ENCODE results near the gene ANO6.

Gene ANO6

DNA sequence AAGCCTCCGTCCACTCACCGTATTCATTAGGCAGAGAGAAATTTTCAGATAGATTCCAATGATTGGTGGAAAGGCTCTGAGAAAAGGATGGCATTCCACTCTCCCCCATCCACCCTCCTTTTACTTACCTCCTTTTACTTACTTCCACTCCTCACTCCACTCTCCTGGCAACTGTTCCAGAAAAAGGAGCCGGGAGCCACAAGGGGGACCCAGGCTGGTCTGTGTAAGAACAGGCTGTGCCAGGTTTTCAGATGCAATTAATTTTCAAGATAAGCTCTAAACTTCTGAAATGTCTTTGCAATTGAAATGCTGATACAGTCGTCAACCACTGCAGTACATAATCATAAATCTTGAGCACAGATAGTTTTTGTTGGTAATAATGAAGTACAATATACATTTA, 248.8 kb downstream of the ANO6 start:
- DNase-seq (ENCODE audit: low spot score) = no peak

DNA sequence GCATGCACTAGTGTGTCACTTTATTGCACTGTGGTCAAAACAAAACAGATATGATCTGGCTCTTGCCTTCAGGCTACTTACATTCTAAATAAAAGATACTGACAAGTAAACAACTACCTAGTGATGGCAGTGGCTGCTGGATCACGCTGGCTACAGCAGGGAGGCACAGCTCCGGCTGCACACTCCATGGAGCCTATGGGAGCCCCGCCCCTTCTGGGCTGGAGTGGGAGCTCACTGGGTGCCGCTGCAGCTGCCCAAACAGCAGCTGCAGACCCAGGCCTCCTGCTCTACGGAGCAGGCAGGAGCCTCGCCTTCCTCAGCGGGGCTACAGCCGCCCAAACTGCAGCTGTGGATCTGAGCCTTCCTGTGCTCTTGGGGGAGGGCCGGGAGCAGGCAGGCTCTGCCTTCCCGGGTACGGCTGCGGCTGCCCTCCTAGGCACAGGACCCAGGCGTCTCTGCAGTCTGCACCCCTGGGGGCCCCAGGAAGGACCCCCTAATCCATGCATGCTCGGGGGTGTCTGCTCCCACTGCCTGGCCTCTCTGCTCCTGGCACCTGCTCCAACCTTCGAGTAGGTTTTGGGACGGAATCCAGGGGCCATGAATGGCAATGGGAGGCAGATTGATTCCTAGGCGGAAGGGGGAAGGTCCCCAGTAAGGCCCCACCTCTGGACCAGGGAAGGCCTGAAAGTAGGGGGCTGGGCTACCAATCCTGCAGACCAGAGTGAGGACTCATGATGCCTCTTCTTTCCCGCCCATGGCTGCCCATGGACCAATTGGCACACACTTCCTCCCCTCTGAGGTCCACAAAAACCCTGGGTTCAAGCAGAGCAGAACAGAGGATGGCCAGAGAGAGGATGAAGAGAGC, 253.1 kb downstream of the ANO6 start:
- DNase-seq (ENCODE audit: low spot score) = no peak

DNA sequence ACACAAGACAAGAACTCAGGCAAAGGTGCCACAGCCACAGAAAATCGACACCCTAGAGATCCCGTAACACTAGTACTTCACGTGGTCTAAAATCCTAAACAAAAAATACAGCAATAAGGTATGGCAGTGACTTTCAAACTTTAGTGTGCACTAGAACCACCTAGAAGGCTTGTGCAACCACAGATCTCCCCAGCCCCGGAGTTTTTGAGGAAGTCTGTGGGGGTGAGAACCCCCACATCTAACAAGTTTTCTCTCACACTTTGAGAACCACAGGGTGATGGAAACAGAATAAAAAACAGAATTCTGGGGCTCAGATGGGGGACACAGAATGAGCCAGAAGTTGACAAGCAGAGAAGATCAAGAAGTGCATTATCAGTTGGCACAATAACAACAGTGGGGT, 254.0 kb downstream of the ANO6 start:
- DNase-seq (ENCODE audit: low spot score) = no peak

DNA sequence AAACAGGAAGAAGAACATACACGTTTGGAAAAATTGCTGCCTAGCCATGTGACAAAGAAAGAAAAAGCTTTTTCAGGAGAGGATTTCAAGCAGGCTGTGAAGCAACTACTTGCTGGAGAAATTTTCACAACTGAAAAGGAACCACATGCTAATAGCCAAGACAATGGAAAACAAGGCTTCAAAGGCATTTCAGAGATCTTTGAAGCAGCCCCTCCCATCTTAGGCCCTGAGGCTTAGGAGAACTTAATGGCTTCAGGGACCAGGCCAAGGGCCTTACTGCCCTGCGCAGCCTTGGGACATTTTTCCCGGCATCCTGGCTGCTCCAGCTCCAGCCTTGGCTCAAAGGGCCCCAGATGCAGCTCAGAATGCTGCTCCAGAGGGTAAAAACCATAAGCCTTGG, 257.7 kb downstream of the ANO6 start:
- DNase-seq (ENCODE audit: low spot score) = no peak

DNA sequence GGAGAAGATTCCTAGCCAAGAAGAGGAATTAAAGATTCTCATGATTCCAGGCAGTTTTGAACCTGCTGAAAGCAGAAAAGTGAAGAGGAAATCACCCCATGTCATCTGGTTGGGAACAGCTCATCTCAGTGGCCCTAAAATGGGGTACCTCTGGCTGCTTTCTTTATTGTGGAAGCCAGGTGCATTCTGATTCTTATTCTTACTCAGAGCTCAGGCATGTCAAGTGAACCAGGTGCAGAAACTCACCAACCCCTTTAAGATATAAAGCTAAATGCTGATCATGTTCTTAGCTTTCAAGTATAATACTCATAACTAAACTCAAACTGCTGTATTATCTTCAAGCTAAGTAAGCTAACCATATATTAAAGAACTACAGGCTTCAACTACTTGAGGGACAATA, 259.7 kb downstream of the ANO6 start:
- no peak for DNase-seq (ENCODE audit: low spot score)

DNA sequence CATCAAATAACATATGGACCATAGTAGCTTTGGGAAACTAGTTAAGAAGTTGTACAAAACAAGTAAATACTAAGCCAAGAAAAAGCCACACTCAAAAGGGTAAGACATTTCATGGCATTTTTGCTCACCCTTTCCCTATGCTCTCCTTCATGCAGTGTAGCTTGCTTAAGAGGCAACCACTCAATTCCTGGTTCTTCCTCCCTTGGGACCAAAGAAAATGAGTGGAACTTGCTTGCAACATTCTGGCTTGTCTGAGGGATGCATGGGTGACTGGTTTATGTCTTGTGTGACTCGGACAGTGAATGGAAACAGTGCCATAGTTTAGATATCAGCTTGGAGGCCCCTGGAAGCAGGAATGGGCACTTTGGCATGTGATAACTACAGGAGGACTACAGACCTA, 261.6 kb downstream of the ANO6 start:
- DNase-seq (ENCODE audit: low spot score) = no peak

DNA sequence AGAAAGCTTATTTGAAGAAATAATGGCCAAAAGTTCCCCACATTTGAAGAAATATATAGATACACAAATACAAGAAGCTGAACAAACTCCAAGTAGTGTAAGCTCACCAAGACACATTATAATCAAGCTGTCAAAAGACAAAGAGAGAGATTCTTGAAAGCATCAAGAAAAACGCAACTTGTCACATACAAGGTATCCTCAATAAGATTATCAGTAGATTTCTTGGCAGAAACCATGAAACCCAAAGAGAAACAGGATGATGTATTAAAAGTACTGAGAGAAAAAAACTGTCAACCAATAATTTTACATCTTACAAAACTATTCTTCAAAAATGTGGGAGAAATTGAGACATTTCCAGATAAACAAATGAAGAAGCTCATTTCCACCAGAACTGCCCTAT, 263.0 kb downstream of the ANO6 start:
- DNase-seq (ENCODE audit: low spot score) = no peak

DNA sequence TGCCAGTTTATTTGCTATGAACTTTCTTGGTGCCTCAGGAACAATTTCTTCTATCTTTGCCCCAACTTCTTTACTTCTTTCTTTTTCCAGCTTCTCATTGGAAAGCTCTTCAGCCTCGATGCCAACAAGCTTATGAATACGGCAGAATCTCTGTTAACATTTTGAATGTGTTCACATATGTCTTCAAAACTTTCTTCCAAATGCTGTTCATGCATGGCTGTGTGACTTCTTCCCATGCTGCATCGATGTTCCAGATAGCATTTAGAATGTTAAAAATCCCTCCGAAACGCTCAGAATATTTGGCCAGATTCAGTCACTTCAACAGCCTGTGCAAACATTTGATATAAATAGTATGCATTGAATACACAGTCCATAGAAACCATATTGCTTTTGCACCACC, 265.9 kb downstream of the ANO6 start:
- DNase-seq (ENCODE audit: low spot score) = no peak

DNA sequence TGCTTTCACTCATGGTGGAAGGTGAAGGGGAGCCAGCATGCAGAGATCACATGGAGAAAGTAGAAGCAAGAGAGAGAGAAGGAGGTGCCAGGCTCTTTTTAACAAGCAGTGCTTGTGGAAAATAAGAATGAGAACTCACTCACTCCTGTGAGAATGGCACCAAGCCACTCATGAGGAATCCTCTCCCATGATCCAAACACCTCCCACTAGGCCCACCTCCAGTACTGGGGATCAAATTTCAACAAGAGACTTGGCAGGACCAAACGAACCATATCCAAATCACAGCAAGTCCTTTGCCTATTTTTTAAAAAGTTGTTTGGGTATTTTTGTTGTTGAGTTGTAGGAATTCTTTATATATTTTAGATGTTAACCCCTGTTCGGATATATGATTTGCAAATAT, 267.7 kb downstream of the ANO6 start:
- no peak for DNase-seq (ENCODE audit: low spot score)
